Thyroid gland (tissue), 4 donors: ENCODE results near the gene CYFIP1. TPM values are rescaled to one million over a fixed set of nuclear protein-coding genes. Genes with fewer than 3 reads are reported as not detected.

Experiments used
- DNase-seq, 2 donors: peaks; one replicate each; pipeline ENCODE4 v3.0.0-alpha.2; 2019
- H3K27ac ChIP-seq, 3 donors: fragments of 200-600 bp; sonication (generic); 1 replicate in 2 of 3; 2 replicates in 1 of 3; pipeline ENCODE4 v1.5.1; 2016 to 2019; ENCODE audit warnings: mild to moderate bottlenecking in 1 of 3, moderate library complexity in 1 of 3
- H3K27me3 ChIP-seq: fragments of 200-600 bp; sonication (generic); one replicate; pipeline ENCODE4 v1.5.1; 2019
- H3K36me3 ChIP-seq, 2 donors: fragments of 200-600 bp; sonication (generic); one replicate each; pipeline ENCODE4 v1.5.1; 2016 to 2019
- H3K4me1 ChIP-seq, 2 donors: fragments of 200-600 bp; sonication (generic); one replicate each; pipeline ENCODE4 v1.5.1; 2017 to 2019
- H3K4me3 ChIP-seq, 3 donors: fragments of 200-600 bp; sonication (generic); replicated peaks in 1 of 3; 1 replicate in 2 of 3; 2 replicates in 1 of 3; pipeline ENCODE4 v1.5.1; 2016; ENCODE audit warnings: mild to moderate bottlenecking in 1 of 3
- H3K9me3 ChIP-seq: fragments of 200-600 bp; sonication (generic); one replicate; pipeline ENCODE4 v1.5.1; 2017
- CTCF ChIP-seq, 6 experiments: fragments of 200-600 bp in 3 of 6; fragments of 450-650 bp in 3 of 6; sonication (generic) in 3 of 6; IDR thresholded peaks; one replicate each; pipeline ENCODE4 v1.5.1; 2016 to 2019; ENCODE audit warnings: antibody characterized with exemption in 6 of 6, mild to moderate bottlenecking in 2 of 6, inconsistent platforms in 1 of 6, moderate library complexity in 1 of 6
- POLR2A ChIP-seq, 2 donors: fragments of 450-650 bp; IDR thresholded peaks; one replicate each; pipeline ENCODE4 v1.6.1; 2017; ENCODE audit warnings: antibody characterized with exemption in 2 of 2, mild to moderate bottlenecking in 2 of 2, moderate library complexity in 1 of 2
- WGBS, 2 donors: methylation state at CpG; one replicate each; pipeline ENCODE4 v1.1.5; 2017; 5-methylcytosine and 5-hydroxymethylcytosine counted together
- intact Hi-C: fragments of 100-400 bp; cut with DNase I; formaldehyde crosslinking; loops from one replicate; pipeline ENCODE4 v1.15.1; 2023
- total RNA-seq, 4 donors: library from RNA; depleted of rRNA; stranded (reverse); fragments of >200 nt; gene quantifications; one replicate each; pipeline ENCODE4 v1.2.3, GENCODE V29; 2016

The CYFIP1 gene
- total RNA-seq, 4 donors from 2014 or later = 89.1 to 138 (median 131) TPM

DNA sequence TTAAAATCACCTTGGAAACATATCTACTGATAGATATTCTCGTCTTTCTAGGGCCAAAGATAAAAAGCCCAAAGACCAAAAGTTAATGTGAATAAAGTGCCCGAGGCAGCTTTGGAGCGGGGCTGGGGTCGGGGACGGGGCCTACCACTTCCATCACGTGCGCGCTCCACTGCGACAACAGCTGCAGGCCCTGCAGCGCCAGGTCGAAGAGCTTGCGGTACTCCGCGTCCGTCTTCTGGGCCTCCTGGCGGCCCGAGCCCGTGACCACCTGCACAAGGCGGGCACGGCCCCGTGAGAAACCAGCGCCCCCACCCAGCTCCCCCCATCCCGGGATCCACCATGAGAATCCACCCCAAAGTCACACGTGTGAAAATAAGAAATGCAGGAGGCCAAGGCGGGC lies 52.4 kb downstream of the CYFIP1 start:
- Histone ChIP-seq H3K27me3 (no peaks in the 10 kb centered on the region), H3K4me3 (no peak overlapping the region), H3K36me3 (peaks cover 16 to 33% of the 10 kb centered on the region in 2 donors), H3K4me1 (no peaks in the 10 kb centered on the region), H3K27ac (no peak overlapping the region), H3K9me3 (no peaks in the 10 kb centered on the region)
- WGBS, 2 donors = 96% methylated on average over 25 of the region's 25 CpGs
- no peak for TF ChIP-seq POLR2A (IDR thresholded peaks at IDR 0.05)
- no peak for TF ChIP-seq CTCF (IDR thresholded peaks at IDR 0.05)
- intact Hi-C loops = no loop called here
- no peak for DNase-seq

DNA sequence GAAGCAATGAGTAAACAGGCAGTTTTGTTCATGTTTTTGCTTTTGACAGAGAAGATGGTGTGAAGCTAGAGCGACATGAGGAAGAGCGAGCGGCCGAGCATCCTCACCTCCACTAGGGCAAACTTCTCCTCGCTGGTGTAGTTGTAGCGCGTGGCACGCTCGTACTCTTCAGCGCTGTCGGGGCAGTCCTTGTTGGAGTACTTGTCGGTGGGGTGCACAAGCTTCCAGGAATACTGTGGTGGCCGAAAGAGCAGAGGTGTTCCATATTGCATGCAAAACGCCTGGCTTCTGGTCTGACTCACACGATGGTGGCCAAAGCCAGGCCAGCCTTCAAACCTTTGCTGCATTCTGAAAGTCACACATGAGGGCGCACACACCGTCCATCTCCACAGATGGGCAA lies 54.3 kb downstream of the CYFIP1 start:
- DNase-seq = no peak
- Histone ChIP-seq H3K9me3 (no peaks in the 10 kb centered on the region), H3K36me3 (peaks cover 7 to 22% of the 10 kb centered on the region in 2 donors), H3K4me1 (no peaks in the 10 kb centered on the region), H3K27me3 (no peaks in the 10 kb centered on the region), H3K4me3 (no peak overlapping the region), H3K27ac (no peak overlapping the region)
- TF ChIP-seq CTCF (IDR thresholded peaks at IDR 0.05) (no peak), POLR2A (IDR thresholded peaks at IDR 0.05) (no peak)
- WGBS, 2 donors = 96 to 97% methylated on average over 16 to 17 of the region's 17 CpGs
- intact Hi-C loops = no loop called here

DNA sequence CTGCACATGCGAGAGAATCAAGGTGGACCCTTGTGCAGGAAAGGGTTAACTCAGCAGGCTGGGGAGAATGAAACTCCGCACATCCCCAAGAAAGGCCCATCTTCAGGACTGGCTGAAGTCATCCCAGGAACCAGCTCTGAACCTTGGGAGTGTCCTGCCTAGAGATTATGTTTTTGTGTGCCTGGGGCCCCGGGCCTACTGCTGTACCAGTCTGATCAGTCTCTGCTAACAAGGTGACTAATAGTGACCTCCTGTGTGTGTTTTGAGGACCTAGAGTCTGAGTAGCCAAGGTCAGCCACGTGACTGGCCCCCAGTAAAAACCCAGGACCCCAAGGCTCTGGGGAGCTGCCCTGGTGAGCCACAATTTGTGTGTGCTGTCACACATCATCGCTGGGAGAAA lies 58.2 kb downstream of the CYFIP1 start:
- intact Hi-C loops = no loop called here
- TF ChIP-seq POLR2A (IDR thresholded peaks at IDR 0.05) = no peak
- TF ChIP-seq CTCF (IDR thresholded peaks at IDR 0.05) = no peak
- H3K27me3 ChIP-seq = no peaks in the 10 kb centered on the region
- no peaks in the 10 kb centered on the region for H3K9me3 ChIP-seq
- H3K36me3 ChIP-seq = peaks cover 26 to 38% of the 10 kb centered on the region in 2 donors
- H3K4me1 ChIP-seq = no peaks in the 10 kb centered on the region
- no peak for DNase-seq
- H3K27ac ChIP-seq = no peak overlapping the region
- H3K4me3 ChIP-seq = no peak overlapping the region
- WGBS, 2 donors = 96 to 98% methylated on average over 5 of the region's 5 CpGs

- Histone ChIP-seq H3K27me3 (no peaks in the 10 kb centered on the region), H3K36me3 (peaks cover 21 to 40% of the 10 kb centered on the region in 2 donors), H3K27ac (no peak overlapping the region), H3K4me3 (no peak overlapping the region), H3K9me3 (no peaks in the 10 kb centered on the region), H3K4me1 (no peaks in the 10 kb centered on the region)
- WGBS, 2 donors = 52 to 80% methylated on average over 3 of the region's 3 CpGs
- intact Hi-C loops = no loop called here
- TF ChIP-seq CTCF (IDR thresholded peaks at IDR 0.05) = no peak
- no peak for TF ChIP-seq POLR2A (IDR thresholded peaks at IDR 0.05)
- DNase-seq = no peak
Observed at GRCh38 chr15:22919171-22919570, 61.0 kb downstream of the CYFIP1 start.

DNA sequence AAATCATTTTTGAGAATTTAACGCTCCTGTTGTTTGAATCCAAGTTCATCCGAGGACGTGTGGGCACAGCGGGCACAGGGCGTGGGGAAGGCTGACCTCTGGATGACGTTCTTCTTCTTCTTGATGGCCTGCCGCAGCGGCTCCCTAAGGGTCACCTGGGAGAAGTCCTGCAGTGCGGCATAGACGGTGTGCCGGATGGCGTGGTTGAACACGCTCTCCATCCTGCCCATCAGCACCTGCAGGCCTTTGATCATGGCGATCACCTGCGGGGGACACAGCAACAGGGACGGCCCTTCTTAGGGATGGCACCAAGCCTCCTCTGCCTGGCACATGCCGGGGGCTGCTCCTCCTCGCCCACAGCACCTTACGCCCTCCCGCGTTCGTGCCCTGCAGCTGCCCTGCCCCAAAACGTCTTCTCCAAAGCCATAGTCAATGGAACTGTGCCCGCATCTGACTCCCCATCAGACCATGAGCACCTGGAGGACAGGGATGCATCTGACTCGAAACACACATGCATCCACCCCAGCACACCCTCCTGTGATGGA lies 61.5 kb downstream of the CYFIP1 start:
- Histone ChIP-seq H3K36me3 (peaks cover 26 to 42% of the 10 kb centered on the region in 2 donors), H3K27me3 (no peaks in the 10 kb centered on the region), H3K4me1 (no peaks in the 10 kb centered on the region), H3K9me3 (no peaks in the 10 kb centered on the region), H3K27ac (no peak overlapping the region), H3K4me3 (no peak overlapping the region)
- intact Hi-C loops = no loop called here
- TF ChIP-seq CTCF (IDR thresholded peaks at IDR 0.05) (no peak), POLR2A (IDR thresholded peaks at IDR 0.05) (no peak)
- WGBS, 2 donors = 96 to 97% methylated on average over 25 of the region's 25 CpGs
- DNase-seq = no peak
